GM21825 (cell line): ENCODE data around the gene CA7.

Source experiments
- ATAC-seq: cut with Tn5 transposase; IDR thresholded peaks from one replicate; pipeline ENCODE4 v1.9.1; 2021; ENCODE audit warnings: mild to moderate bottlenecking, moderate library complexity; ENCODE audit not compliant: unreplicated experiment

CA7 gene

GRCh38 chr16:66872943-66873684 lies 28.9 kb downstream of the CA7 start:
- peak; percentile 87 for ATAC-seq

DNA sequence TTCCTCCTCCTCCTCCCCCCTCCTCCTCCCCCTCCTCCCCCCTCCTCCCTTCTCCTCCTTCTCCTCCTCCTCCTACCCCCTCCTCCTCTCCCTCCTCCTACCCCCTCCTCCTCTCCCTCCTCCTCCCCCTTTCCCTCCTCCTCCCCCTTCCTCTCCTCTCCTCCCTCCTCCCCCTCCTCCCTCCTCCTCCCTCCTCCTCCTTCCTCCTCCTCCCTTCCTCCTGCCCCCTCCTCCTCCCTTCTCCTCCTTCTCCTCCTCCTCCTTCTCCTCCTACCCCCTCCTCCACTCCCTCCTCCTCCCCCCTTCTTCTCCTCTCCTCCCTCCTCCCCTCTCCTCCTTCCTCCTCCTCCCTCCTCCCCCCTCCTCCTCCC lies 29.5 kb downstream of the CA7 start:
- no peak for ATAC-seq

DNA sequence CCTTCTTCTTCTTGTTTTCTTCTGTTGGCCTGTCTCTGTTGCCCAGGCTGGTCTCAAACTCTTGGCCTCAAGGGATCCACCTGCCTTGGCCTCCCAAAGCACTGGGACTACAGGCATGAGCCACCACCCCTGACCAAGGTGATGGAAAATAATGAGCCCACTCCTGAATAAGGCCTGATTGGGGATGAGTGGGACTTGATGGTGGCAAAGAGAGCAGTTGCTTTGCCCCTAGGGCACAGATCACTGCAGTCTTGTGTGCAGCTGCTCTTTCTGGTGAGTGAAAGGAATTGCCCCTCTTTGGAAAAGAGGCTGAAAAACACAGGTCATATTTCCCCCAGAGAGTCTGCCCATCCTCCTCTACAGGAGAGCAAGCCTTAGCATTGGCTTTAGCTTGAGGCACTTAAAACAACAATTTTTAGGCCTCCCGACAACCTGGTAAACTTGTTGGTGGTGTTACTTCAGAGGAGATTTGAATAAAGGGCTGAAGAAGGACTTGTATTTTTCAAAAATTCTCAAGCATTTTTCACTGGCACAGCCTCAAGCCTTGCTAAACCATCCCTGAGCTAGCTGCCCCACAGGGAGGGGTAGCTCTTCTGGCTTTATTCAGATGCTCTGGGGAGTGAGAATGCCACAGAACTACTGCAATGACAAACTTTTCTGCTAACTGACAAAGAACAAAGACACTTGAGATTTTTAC lies 30.0 kb downstream of the CA7 start:
- ATAC-seq = no peak

- ATAC-seq = peak; percentile 26
These were observed 33.9 kb downstream of the CA7 start for GRCh38 chr16:66878067-66878466.

DNA sequence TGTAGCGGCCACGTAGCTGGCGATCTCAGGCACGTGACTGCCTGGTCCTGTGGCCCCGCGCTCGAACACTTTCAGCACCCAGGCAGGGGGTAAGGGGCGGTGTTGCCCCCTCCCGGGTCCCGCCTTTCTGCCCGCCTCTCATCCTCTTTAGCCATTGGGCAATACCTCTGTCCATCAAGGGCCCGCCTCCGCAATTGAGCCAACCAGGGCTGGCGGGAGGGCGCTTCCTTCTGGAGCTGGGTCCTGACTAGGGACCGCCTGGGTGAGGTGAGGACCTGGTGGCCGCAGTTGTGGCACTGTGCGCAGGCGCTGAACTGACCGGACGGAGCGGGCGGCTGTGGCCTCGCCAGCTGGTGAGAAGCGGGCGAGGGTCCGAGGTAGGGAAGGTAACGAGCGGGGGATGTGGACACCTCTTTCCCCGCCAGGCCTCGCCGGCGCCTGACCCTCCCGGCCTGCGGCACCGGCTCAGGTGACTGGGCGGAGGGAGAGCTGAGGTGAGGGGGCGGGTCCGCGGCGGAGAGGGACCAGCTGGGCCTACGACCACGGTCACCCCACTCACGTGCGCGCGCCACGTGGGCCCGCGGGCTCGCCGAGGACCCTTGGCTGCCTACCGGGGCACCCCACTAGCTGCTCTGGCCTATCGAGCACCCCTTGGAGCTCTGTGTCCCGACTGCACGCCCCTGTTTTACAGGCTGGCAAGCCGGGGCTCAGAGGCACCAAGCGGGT lies 36.2 kb downstream of the CA7 start, which contains the start of gene PDP2:
Gene PDP2 (plus strand): TSS at position 228 of the 726 bp plus-strand sequence. CDS start 3,770 bp downstream, outside the sequence.
- peak; percentile 89 for ATAC-seq

DNA sequence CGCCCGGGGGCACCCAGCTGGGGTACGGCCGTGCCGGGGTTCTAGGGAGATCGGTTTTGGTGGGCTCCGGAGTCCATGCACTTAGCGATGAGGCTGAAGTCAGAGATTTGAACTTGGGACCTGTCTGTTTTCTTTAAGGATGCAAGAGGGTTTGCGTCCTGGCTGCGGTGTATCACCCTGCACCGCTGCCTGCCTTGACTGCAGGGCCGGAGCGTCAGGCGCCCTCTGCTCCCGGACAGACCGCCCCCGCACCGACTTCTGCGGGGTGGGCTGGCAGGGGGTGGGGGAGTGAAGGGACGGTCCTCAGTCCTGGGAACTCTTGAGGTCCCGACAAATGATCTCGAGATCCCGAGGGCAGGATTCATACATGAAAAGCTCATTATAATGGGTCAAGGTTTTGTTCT lies 36.8 kb downstream of the CA7 start:
- peak; percentile 16 for ATAC-seq

DNA sequence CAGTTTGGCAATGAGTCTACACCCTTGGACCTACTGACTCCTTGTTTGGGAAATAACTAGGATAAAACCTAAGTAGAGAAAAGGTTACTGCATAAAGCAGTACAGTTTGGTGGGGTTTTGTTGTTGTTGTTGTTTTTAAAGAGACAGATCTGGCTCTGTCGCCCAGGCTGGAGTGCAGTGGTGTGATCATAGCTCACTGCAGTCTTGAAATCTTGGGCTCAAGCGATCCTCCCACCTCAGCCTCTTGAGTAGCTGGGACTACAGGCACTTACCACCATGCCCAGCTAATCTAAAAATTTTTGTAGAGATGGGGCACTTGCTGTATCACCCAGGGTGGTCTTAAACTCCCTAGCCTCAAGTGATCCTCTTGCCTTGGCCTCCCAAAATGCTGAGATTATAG lies 37.3 kb downstream of the CA7 start:
- no peak for ATAC-seq

GRCh38 chr16:66881964-66882508 lies 37.8 kb downstream of the CA7 start:
- no peak for ATAC-seq

GRCh38 chr16:66882702-66883101 lies 38.5 kb downstream of the CA7 start:
- no peak for ATAC-seq

GRCh38 chr16:66885491-66885890 lies 41.3 kb downstream of the CA7 start:
- no peak for ATAC-seq

DNA sequence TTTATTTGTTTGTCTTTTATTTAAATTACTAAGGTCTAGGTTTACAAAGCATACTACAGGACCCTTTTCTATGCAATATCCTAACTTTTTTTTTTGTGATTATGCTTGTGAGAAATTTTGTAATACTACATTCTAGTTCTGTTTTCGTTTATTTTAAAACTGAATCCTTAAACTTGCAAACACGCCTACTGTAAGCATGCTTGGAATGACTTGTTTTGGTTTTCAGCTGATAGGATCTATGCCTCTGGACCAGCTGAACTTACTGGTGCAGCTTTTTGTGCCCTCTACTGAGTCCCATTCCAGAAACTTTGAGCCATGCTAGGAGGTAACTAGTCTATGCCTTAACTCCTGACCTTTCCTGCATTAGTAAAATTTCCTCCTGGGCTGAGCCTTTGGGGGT lies 42.1 kb downstream of the CA7 start:
- ATAC-seq = no peak

- no peak for ATAC-seq
These were observed 42.7 kb downstream of the CA7 start for GRCh38 chr16:66886914-66887313.

GRCh38 chr16:66888647-66889615 lies 44.7 kb downstream of the CA7 start:
- no peak for ATAC-seq

DNA sequence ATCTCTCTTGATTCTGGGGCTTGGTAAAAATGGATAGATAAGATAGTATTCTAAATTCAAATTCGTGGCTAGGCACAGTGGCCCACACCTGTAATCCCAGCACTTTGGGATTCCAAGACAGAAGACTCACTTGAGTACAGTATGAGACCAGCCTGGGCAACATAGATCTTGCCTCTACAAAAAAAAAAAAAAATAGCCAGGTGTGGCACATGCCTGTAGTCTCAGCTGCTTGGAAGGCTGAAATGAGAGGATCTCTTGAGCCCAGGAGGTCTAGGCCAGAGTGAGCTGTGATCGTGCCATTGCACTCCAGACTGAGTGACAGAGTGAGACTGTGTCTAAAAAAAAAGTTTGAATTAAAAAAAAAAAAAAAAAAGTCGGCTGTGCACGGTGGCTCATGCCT lies 45.4 kb downstream of the CA7 start:
- ATAC-seq = no peak

DNA sequence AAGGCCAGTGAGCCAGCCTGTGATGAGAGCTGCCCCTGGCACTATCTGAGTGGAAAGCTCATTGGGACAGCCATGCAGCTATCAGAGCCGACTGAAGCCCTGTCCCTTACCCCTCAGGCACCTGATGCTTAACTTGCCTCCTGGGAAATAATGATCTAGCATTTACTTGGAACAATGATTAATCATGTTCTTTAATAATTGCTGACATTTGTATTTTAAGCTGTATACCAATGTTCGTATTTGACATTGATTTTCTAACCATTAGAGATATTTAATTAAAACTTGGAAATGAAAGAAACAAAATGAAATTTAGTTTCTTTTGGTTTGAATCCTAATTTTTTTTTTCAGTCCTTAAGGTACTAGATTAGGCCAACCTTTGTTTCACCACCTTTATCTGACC lies 46.6 kb downstream of the CA7 start:
- no peak for ATAC-seq

DNA sequence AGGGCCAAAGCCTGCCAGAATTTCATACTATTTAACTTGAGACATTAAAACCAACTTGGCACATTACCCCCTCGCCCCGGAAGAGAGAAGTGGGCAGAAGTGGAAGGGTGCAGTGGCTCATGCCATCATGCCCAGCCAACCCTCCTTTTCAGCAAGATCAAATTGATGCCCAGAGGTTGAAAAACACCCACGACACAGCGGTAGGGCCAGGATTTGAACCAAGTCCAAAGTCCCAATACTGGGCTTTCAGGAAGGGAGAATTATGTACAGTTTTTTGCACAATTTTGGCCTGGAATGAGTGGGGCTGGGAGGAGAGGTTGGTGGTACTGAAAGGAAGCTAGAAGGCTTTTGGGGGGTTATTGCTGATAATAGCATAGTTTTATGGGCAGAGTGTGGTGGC lies 47.1 kb downstream of the CA7 start:
- no peak for ATAC-seq

DNA sequence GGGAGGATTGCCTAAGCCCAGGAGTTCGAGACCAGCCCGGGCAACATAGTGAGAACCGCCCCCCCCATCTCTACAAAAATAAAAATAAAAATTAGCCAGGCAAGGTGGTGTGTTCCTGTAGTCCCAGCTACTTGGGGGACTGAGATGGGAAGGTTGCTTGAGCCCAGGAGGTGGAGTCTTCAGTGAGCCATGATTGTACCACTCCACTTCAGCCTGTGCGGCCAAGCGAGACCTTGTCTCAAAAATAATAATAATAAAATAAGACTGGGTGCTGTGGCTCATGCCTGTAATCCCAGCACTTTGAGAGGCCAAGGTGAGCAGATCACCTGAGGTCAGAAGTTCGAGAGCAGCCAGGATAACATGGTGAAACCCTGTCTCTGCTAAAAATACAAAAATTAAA lies 47.6 kb downstream of the CA7 start:
- no peak for ATAC-seq

- ATAC-seq = no peak
These were observed 49.8 kb downstream of the CA7 start for GRCh38 chr16:66894055-66894454.

GRCh38 chr16:66894948-66895688 lies 50.9 kb downstream of the CA7 start:
- ATAC-seq = peak; percentile 55

DNA sequence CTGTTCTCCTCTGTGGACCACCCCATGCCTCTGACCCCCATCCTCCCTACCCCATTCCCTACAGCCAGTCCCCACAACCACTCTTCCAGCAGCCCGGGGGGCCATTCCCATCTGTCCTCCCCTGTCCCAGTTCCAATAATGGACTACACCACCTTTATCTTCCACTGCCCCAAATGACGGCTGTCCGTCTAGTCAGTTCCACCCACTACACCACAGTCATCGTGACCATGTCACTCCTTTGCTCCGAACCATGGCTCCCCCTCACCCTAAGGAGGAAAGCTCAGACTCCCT lies 51.4 kb downstream of the CA7 start:
- no peak for ATAC-seq
